ENCODE data around the gene PODN. TPM values are rescaled to one million over a fixed set of nuclear protein-coding genes. Genes with fewer than 3 reads are reported as not detected.

The PODN gene
- total RNA-seq, 1 experiment from 2014 or later = 0.17 TPM

DNA sequence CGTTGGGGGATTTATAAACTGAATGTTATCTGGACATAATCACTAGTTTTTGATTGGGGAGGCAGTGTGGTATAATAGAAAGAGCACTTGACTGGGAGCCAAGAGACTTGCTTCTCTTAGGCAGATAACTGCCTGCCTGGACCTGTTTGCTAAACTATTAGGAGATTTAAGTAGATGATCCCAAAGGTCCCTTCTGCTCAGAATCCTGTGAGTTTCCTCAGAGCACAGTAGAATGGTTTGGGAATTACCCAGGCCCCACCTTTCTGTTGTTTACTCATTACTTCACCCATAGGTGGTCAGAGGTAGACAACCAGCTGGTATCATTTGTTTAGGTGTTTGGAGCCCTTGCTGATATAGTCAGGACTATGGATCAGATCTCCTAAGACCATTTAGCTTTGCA lies 10.3 kb upstream of the PODN start:
- no peaks in the 10 kb centered on the region for H3K27me3 ChIP-seq (ENCODE audit: insufficient read depth, low read length)
- H3K27ac Mint-ChIP-seq = no peak overlapping the region
- H3K9me3 Mint-ChIP-seq = no peaks in the 10 kb centered on the region
- H3K4me1 ChIP-seq (ENCODE audit: insufficient read depth, low read length) = peaks cover 4% of the 10 kb centered on the region
- no peak overlapping the region for H3K4me2 ChIP-seq (ENCODE audit: insufficient read depth, insufficient read length, low read length)
- H3K4ac ChIP-seq (ENCODE audit: low read depth, low read length) = no peak overlapping the region
- no peaks in the 10 kb centered on the region; the same call in 1 of the 2 replicates for H3K27me3 Mint-ChIP-seq (ENCODE audit: low read depth)
- H3K23ac ChIP-seq (ENCODE audit: insufficient read length, low read depth, low read length) = no peak overlapping the region
- H3K79me1 ChIP-seq (ENCODE audit: insufficient read depth, low read depth, low read length, poor library complexity, severe bottlenecking) = no peaks in the 10 kb centered on the region
- H3K56ac ChIP-seq (ENCODE audit: insufficient read length, low read depth, low read length) = no peak overlapping the region
- no peaks in the 10 kb centered on the region for H3K9me3 ChIP-seq (ENCODE audit: control insufficient read depth, low read depth, low read length)
- no peak overlapping the region for H2BK15ac ChIP-seq (ENCODE audit: low read depth, low read length)
- H4K5ac ChIP-seq (ENCODE audit: insufficient read length, low read depth, low read length) = no peak overlapping the region
- no peak overlapping the region for H4K8ac ChIP-seq (replicated peaks; ENCODE audit: insufficient read length, low read depth, low read length)
- TF ChIP-seq CTCF (conservative IDR thresholded peaks at IDR 0.05) = no peak
- H3K23me2 ChIP-seq (ENCODE audit: insufficient read length, low read depth, low read length, poor library complexity, severe bottlenecking) = no peaks in the 10 kb centered on the region
- no CpG with 5 or more reads among the region's 1 CpG for WGBS (ENCODE audit: extremely low coverage, insufficient read length, low lambda C conversion rate)
- H4K91ac ChIP-seq (ENCODE audit: insufficient read length, low read depth, low read length) = no peak overlapping the region
- H3K4me3 Mint-ChIP-seq = no peak overlapping the region
- no peak overlapping the region for H3K9ac ChIP-seq (ENCODE audit: extremely low read depth, insufficient read length, low read length)
- H2BK5ac ChIP-seq (ENCODE audit: insufficient read length, low read length) = no peak overlapping the region
- H3K4me1 Mint-ChIP-seq = peaks cover 26 to 39% of the 10 kb centered on the region in 2 experiments
- no peaks in the 10 kb centered on the region for H4K20me1 ChIP-seq (ENCODE audit: control insufficient read depth, insufficient read depth, insufficient read length)
- no peak overlapping the region for H2BK120ac ChIP-seq (ENCODE audit: low read depth, low read length, poor library complexity, severe bottlenecking)
- no peak overlapping the region for H3T11ph ChIP-seq (ENCODE audit: low read length)
- H2BK20ac ChIP-seq (ENCODE audit: low read depth, low read length, poor library complexity, severe bottlenecking) = no peak overlapping the region
- H2BK12ac ChIP-seq (ENCODE audit: insufficient read length, low read depth, low read length) = no peak overlapping the region
- no peak overlapping the region for H3K14ac ChIP-seq (ENCODE audit: insufficient read depth, low read length)
- H2AK5ac ChIP-seq (ENCODE audit: insufficient read length, low read length) = no peak overlapping the region
- no peaks in the 10 kb centered on the region; a peak in 1 of 7 replicates for H3K36me3 Mint-ChIP-seq (ENCODE audit: insufficient read depth in 1 of 3, low read depth in 3 of 3)
- H3K18ac ChIP-seq (ENCODE audit: insufficient read length, low read depth, low read length) = no peak overlapping the region
- H3K27ac ChIP-seq (ENCODE audit: insufficient read length, low read depth, low read length) = no peak overlapping the region
- no peak overlapping the region for H2AFZ ChIP-seq (ENCODE audit: low read length)
- no peak for DNase-seq
- H3K79me2 ChIP-seq (ENCODE audit: insufficient read depth, low read length) = no peaks in the 10 kb centered on the region

Measured in H9 (cell line).